K562 (cell line): Measurements from ENCODE around the gene PDIA2. TPM values are rescaled to one million over a fixed set of nuclear protein-coding genes. Genes with fewer than 3 reads are reported as not detected.
"Not testable (repeated sequence)": the region's sequence is repeated elsewhere in the genome, so short reads cannot be mapped to it uniquely, and the experiment has no call there.

Experiments used
- ATAC-seq: fragments of 200-7000 bp; cut with Tn5 transposase; 3 replicates; pipeline ENCODE4 v1.9.1; 2020; ENCODE audit warnings: moderate library complexity
- BruUV-seq: library from RNA; stranded (reverse); fragments of 400-500 nt; replicated peaks from 2 replicates; lab custom pipeline; 2021; lab: Mats Ljungman, UMichigan
- CTCF ChIA-PET: fragments of 300-600 bp; formaldehyde crosslinking; extraction: SDS; loops from one replicate; lab custom pipeline; 2021; ENCODE audit warnings: low intra/inter-chr PET ratio; lab: Yijun Ruan, JAX
- POLR2A ChIA-PET: fragments of 300-600, 350-650 bp; sonication (Branson Sonifier 250); formaldehyde crosslinking; extraction: SDS; loops from one replicate; lab custom pipeline; 2021; ENCODE audit warnings: antibody characterized with exemption, inconsistent platforms; lab: Yijun Ruan, JAX
- DNase-seq, 4 experiments: peaks; one replicate each; pipeline versions ENCODE4 v3.0.0 to v3.0.0-alpha.2; 2011 to 2018; ENCODE audit warnings: low spot score in 3 of 4, mixed read lengths in 3 of 4; ENCODE audit errors: extremely low read depth in 1 of 4
- FAIRE-seq: peaks from 2 replicates; lab custom pipeline; 2011; peaks lifted over from hg19 to GRCh38; lab: Jason Lieb, UNC
- H2AFZ ChIP-seq: 2 replicates; pipeline ENCODE4 v1.6.0; 2011; ENCODE audit warnings: low read depth, low read length, control low read depth, inconsistent platforms
- H3K27ac ChIP-seq: fragments of 200-600 bp; 3 replicates; pipeline ENCODE4 v1.8.0; 2011; ENCODE audit warnings: low read depth, mild to moderate bottlenecking, control low read depth, inconsistent platforms, low read length, moderate library complexity, mixed read lengths; ENCODE audit errors: extremely low read depth
- H3K27me3 ChIP-seq, 2 experiments: fragments of 300-600 bp in 1 of 2; 2 replicates in 1 of 2; 3 replicates in 1 of 2; pipeline versions ENCODE4 v1.6.0 to v1.8.0; 2011; ENCODE audit warnings: inconsistent platforms in 2 of 2, low read length in 2 of 2, mild to moderate bottlenecking in 1 of 2, mixed read lengths in 1 of 2, moderate library complexity in 1 of 2; ENCODE audit not compliant: control insufficient read depth in 2 of 2, insufficient read depth in 2 of 2
- H3K36me3 ChIP-seq: fragments of 300-600 bp; 3 replicates; pipeline ENCODE4 v1.8.0; 2011; ENCODE audit warnings: mild to moderate bottlenecking, low read length, inconsistent platforms; ENCODE audit not compliant: control insufficient read depth, insufficient read depth
- H3K4me1 ChIP-seq, 2 experiments: fragments of 200-600 bp in 1 of 2; replicated peaks in 1 of 2; 2 replicates in 1 of 2; 3 replicates in 1 of 2; pipeline versions ENCODE4 v1.5.1 to v1.8.0; 2011; ENCODE audit warnings: inconsistent platforms in 2 of 2, low read length in 2 of 2, mild to moderate bottlenecking in 1 of 2, mixed read lengths in 1 of 2, moderate library complexity in 1 of 2; ENCODE audit not compliant: control insufficient read depth in 2 of 2, insufficient read depth in 2 of 2
- H3K4me2 ChIP-seq: 2 replicates; pipeline ENCODE4 v1.6.1; 2011; ENCODE audit warnings: low read length, control low read depth, inconsistent platforms, mixed read lengths; ENCODE audit not compliant: insufficient read depth
- H3K4me3 ChIP-seq: fragments of 200-600 bp; sonication (generic), shearing (Covaris generic); 2 replicates; pipeline ENCODE4 v1.5.1; 2016; ENCODE audit warnings: control low read depth, inconsistent platforms
- H3K79me2 ChIP-seq: fragments of 200-600 bp; 3 replicates; pipeline ENCODE4 v1.8.0; 2011; ENCODE audit warnings: low read length, inconsistent platforms; ENCODE audit not compliant: control insufficient read depth, insufficient read depth
- H3K9ac ChIP-seq, 2 experiments: 2 replicates each; pipeline versions ENCODE4 v1.6.0 to v1.6.1; 2011; ENCODE audit warnings: low read depth in 2 of 2, low read length in 2 of 2, control low read depth in 1 of 2, inconsistent platforms in 1 of 2, mild to moderate bottlenecking in 1 of 2, mixed read lengths in 1 of 2; ENCODE audit not compliant: insufficient read depth in 1 of 2
- H3K9me1 ChIP-seq: one replicate; pipeline ENCODE4 v1.6.0; 2011; ENCODE audit warnings: inconsistent platforms, mild to moderate bottlenecking, low read length, moderate library complexity; ENCODE audit not compliant: control insufficient read depth, insufficient read depth
- H3K9me3 ChIP-seq: replicated peaks from 2 replicates; pipeline ENCODE4 v1.5.1; 2011; ENCODE audit warnings: low read depth, low read length, inconsistent platforms; ENCODE audit not compliant: control insufficient read depth, insufficient read depth
- H4K20me1 ChIP-seq: replicated peaks from 2 replicates; pipeline ENCODE4 v1.6.1; 2011; ENCODE audit warnings: low read length, inconsistent platforms, mixed read lengths; ENCODE audit not compliant: control insufficient read depth, insufficient read depth
- KLF10 ChIP-seq: fragments of 250-450 bp; sonication (Bioruptor Pico); IDR thresholded peaks from 2 replicates; pipeline ENCODE4 v1.6.1; 2021; ENCODE audit warnings: matching md5 sums
- L3MBTL2 ChIP-seq: fragments of 450-650 bp; IDR thresholded peaks from 2 replicates; pipeline ENCODE4 v1.6.1; 2016; ENCODE audit warnings: mild to moderate bottlenecking, moderate library complexity
- NFXL1 ChIP-seq: fragments of 450-650 bp; formaldehyde crosslinking; IDR thresholded peaks from 2 replicates; pipeline ENCODE4 v1.4.0; 2021; ENCODE audit warnings: mild to moderate bottlenecking
- TGIF2 ChIP-seq: sonication (generic); formaldehyde crosslinking; IDR thresholded peaks from 2 replicates; pipeline ENCODE4 v1.8.1; 2022; ENCODE audit warnings: mild to moderate bottlenecking, missing genetic modification reagents, moderate library complexity
- ZBTB8A ChIP-seq: fragments of 450-650 bp; IDR thresholded peaks from 2 replicates; pipeline ENCODE4 v1.6.1; 2018; ENCODE audit warnings: mild to moderate bottlenecking, moderate library complexity; ENCODE audit not compliant: partially characterized antibody
- ZFPM2 ChIP-seq: fragments of 250-450 bp; sonication (Bioruptor Pico); IDR thresholded peaks from 2 replicates; pipeline ENCODE4 v1.5.1; 2022; ENCODE audit warnings: mild to moderate bottlenecking
- WGBS: fragments of 100-300 bp; shearing (Covaris generic); methylation state at CpG from one replicate; pipeline ENCODE4 v1.1.6; 2016; ENCODE audit warnings: low coverage, mixed read lengths; ENCODE audit not compliant: insufficient coverage; ENCODE audit errors: missing lambda C conversion rate; 5-methylcytosine and 5-hydroxymethylcytosine counted together
- in situ Hi-C: fragments of 300-500 bp; cut with MboI; formaldehyde crosslinking; loops from 4 replicates; pipeline ENCODE4 v1.15.0; 2018; ENCODE audit warnings: inconsistent platforms, mixed read lengths
- intact Hi-C: fragments of 100-400 bp; cut with micrococcal nuclease; formaldehyde crosslinking; loops from 2 replicates; pipeline ENCODE4 v1.14.2; 2022
- polyA plus RNA-seq, 8 experiments: library from polyadenylated mRNA; depleted of rRNA in 4 of 8; stranded (reverse) in 5 of 8; unstranded in 3 of 8; fragments of >200 nt; fragmentation: Nextera tagmentation in 2 of 8; fragmentation: Illumina TruSeq in 1 of 8; extraction: Ambion mirVana in 2 of 8; extraction: Trizol in 1 of 8; gene quantifications; 2 replicates each; pipeline versions ENCODE4 v1.2.1 to v1.2.3, GENCODE V29; 2011 to 2014; ENCODE audit warnings: inconsistent platforms in 1 of 8, missing spikeins in 1 of 8
- total RNA-seq, 7 experiments: library from RNA; depleted of rRNA in 6 of 7; stranded (reverse); fragments of >200 nt in 6 of 7; fragmentation: Illumina TruSeq in 2 of 7; extraction: Trizol in 2 of 7; gene quantifications; 2 replicates each; pipeline versions ENCODE4 v1.2.1 to v1.2.3, GENCODE V29; 2011 to 2021; ENCODE audit warnings: low replicate concordance in 1 of 7

PDIA2 gene
- total and polyA plus RNA-seq, 9 of the 15 experiments (the other 6 are each of a cell fraction or from before 2014, with no cell fraction given), result 0.13 to 0.92 (median 0.23) TPM; not detected in 4

DNA sequence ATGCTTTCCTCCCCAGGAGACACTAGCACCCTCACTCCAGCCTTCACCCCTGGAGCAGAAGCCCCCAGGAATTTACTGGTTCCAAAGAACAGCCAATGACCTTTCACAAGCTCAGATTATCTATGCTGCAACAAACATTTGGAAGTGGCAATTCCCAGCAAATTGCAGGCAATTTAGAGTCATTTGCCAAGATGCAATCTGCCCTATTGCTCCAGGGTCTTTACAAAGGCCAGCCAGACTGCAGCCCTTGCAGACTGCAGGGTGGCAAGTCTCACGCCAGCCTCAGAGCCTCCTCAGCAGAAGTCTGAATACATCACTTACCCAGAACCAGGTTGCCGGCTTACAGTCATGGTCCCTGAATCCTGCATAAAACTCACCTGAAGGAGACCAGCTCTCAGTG lies 47.8 kb downstream of the PDIA2 start:
- Histone ChIP-seq H3K79me2 (peaks cover 90% of the 10 kb centered on the region), H3K4me1 (peaks cover 26 to 28% of the 10 kb centered on the region in 2 experiments), H3K27me3 (no peaks in the 10 kb centered on the region), H3K9me1 (peaks cover 5% of the 10 kb centered on the region), H3K36me3 (peaks cover 9% of the 10 kb centered on the region; the same call in 1 of the 3 replicates), H3K9me3 (no peaks in the 10 kb centered on the region), H2AFZ (no peak overlapping the region), H3K27ac (0 out of 3 replicates have a peak overlapping the region, but pooled peaks have one; percentile 0), H3K9ac (no peak overlapping the region), H4K20me1 (peaks cover 34% of the 10 kb centered on the region), H3K4me3 (no peak overlapping the region), H3K4me2 (no peak overlapping the region)
- BruUV-seq, result no TSS peak
- DNase-seq (no peak), ATAC-seq (no peak), FAIRE-seq (no peak)
- TF ChIP-seq L3MBTL2, result no peak
- no peak for TF ChIP-seq ZBTB8A
- TF ChIP-seq TGIF2, result no peak
- TF ChIP-seq KLF10, result no peak
- no peak for TF ChIP-seq NFXL1 (CRISPR knock-in tag)
- TF ChIP-seq ZFPM2, result no peak
- in situ Hi-C loops (no loop called here), intact Hi-C loops (no loop called here)
- 89% methylated on average over 2 of the region's 2 CpGs for WGBS
- POLR2A ChIA-PET, result interaction anchor here (0.8 kb wide), 1 partner anchor 10 kb away, joined by 3 read pairs; no protein-coding TSS in a partner anchor
- CTCF ChIA-PET, result no interaction called here

DNA sequence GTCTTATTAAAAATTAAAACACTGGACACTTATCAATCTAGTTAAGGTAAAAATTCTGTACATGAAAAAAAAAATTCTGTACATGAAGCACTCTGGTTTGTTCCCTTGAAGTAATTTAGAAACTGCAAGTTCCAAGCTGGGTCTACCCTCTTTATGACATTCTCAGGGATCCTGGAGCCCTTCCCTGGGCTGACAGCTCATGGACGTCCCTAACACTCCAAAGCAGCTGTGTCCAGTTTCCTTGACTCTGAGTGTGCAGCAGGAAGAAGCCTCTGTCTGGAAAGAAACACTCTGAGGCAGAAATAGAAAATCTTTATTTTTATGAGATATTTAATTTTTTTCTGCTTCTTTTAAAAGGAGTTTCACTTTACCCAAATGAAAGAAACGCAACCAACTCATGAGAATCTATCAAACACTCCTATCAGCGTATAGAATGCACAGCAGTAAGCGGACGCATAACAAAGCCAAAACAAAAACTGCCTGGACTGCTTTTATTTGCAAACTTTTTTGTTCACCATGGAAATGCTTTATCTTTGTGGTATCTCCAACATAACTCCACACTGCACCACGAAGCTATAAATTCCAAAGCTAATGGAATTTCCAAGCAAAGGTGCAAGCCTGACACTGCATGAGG lies 48.3 kb downstream of the PDIA2 start:
- H3K4me1 ChIP-seq, result peaks cover 28 to 30% of the 10 kb centered on the region in 2 experiments
- H4K20me1 ChIP-seq, result peaks cover 33% of the 10 kb centered on the region
- H3K4me3 ChIP-seq, H3K4me2 ChIP-seq, H3K27me3 ChIP-seq, ATAC-seq, H3K9me1 ChIP-seq, intact Hi-C loops, in situ Hi-C loops, BruUV-seq, H2AFZ ChIP-seq, CTCF ChIA-PET, DNase-seq, H3K9me3 ChIP-seq, H3K36me3 ChIP-seq: not testable (repeated sequence)
- WGBS, result 68% methylated on average over 5 of the region's 6 CpGs
- FAIRE-seq, result peak; percentile 71
- H3K27ac ChIP-seq, result 0 out of 3 replicates have a peak overlapping the region, but pooled peaks have one; percentile 0
- peak overlapping the region in 1 of 2 experiments; percentile 76; a peak in 1 of 4 replicates for H3K9ac ChIP-seq
- POLR2A ChIA-PET, result interaction anchor here (0.6 to 0.8 kb wide), 2 partner anchors 9 to 19 kb away, joined by 3 to 5 read pairs; no protein-coding TSS in a partner anchor
- peaks cover 92% of the 10 kb centered on the region for H3K79me2 ChIP-seq
